Lung (tissue), 12 donors: ENCODE results near the gene NPFFR1. TPM values are rescaled to one million over a fixed set of nuclear protein-coding genes. Genes with fewer than 3 reads are reported as not detected.

Experiments used
- ATAC-seq: fragments of 200-7000 bp; cut with Tn5 transposase; one replicate; pipeline ENCODE4 v1.9.1; 2020; ENCODE audit warnings: moderate number of reproducible peaks; ENCODE audit not compliant: insufficient read depth, low FRiP score
- DNase-seq, 3 donors: peaks; one replicate each; pipeline ENCODE4 v3.0.0-alpha.2; 2013 to 2017
- H3K27ac ChIP-seq, 2 donors: one replicate each; pipeline ENCODE4 v1.5.1; 2013; ENCODE audit warnings: mild to moderate bottlenecking in 2 of 2, moderate library complexity in 2 of 2, control low read depth in 1 of 2, inconsistent platforms in 1 of 2, low read depth in 1 of 2, low read length in 1 of 2
- H3K27me3 ChIP-seq, 3 donors: one replicate each; pipeline ENCODE4 v1.5.1; 2013; ENCODE audit warnings: low read length in 2 of 3; ENCODE audit not compliant: control insufficient read depth in 3 of 3, insufficient read depth in 3 of 3
- H3K36me3 ChIP-seq, 4 donors: one replicate each; pipeline ENCODE4 v1.5.1; 2013; ENCODE audit warnings: low read length in 4 of 4, mild to moderate bottlenecking in 1 of 4, moderate library complexity in 1 of 4; ENCODE audit not compliant: control insufficient read depth in 4 of 4, insufficient read depth in 4 of 4
- H3K4me1 ChIP-seq, 5 donors: one replicate each; pipeline ENCODE4 v1.5.1; 2013; ENCODE audit warnings: low read length in 5 of 5, mild to moderate bottlenecking in 2 of 5, moderate library complexity in 1 of 5; ENCODE audit not compliant: control insufficient read depth in 5 of 5, insufficient read depth in 5 of 5
- H3K4me3 ChIP-seq: one replicate; pipeline ENCODE4 v1.5.1; 2013; ENCODE audit warnings: mild to moderate bottlenecking, control low read depth, moderate library complexity
- H3K9ac ChIP-seq, 2 donors: one replicate each; pipeline ENCODE4 v1.5.1; 2013; ENCODE audit warnings: low read length in 2 of 2, control low read depth in 1 of 2; ENCODE audit not compliant: insufficient read depth in 1 of 2
- H3K9me3 ChIP-seq, 4 donors: one replicate each; pipeline ENCODE4 v1.5.1; 2013; ENCODE audit warnings: low read length in 3 of 4, mild to moderate bottlenecking in 1 of 4, moderate library complexity in 1 of 4; ENCODE audit not compliant: control insufficient read depth in 4 of 4, insufficient read depth in 3 of 4
- CTCF ChIP-seq: IDR thresholded peaks from 2 replicates; pipeline ENCODE4 v1.5.1; 2012; ENCODE audit warnings: mild to moderate bottlenecking; ENCODE audit errors: control extremely low read depth, extremely low read depth
- WGBS, 2 donors: extraction: QIAGEN DNeasy Blood & Tissue Kit; methylation state at CpG; one replicate each; pipeline ENCODE4 v1.1.7; 2013; 5-methylcytosine and 5-hydroxymethylcytosine counted together
- polyA plus RNA-seq, 2 donors: library from polyadenylated mRNA; stranded (reverse); fragments of 200-250 nt; gene quantifications; one replicate each; pipeline ENCODE4 v1.2.1, GENCODE V29; 2013
- total RNA-seq, 2 donors: library from RNA; depleted of rRNA in 1 of 2; stranded (reverse); fragments of >200 nt in 1 of 2; gene quantifications; one replicate each; pipeline ENCODE4 v1.2.1, GENCODE V29; 2014 to 2021
- donor health status: control.
- donor health status: control.
- donor health status: Bipolar disorder and iron deficiency.
- donor health status: healthy.
- donor health status: DM: yes; HTN: yes; CAD: no.

The NPFFR1 gene
- total and polyA plus RNA-seq, 4 donors = 0.12 to 2.2 (median 0.14) TPM

- H3K36me3 ChIP-seq = no peaks in the 10 kb centered on the region
- WGBS, 2 donors = 15 to 27% methylated on average over 12 of the region's 12 CpGs
- H3K27me3 ChIP-seq = no peaks in the 10 kb centered on the region
- no peak overlapping the region for H3K4me3 ChIP-seq
- H3K9me3 ChIP-seq = no peaks in the 10 kb centered on the region
- peak overlapping the region; percentile 50 to 72 for H3K27ac ChIP-seq
- ATAC-seq (peak; percentile 95), DNase-seq (peak; percentile 15 to 60 (median 40))
- peaks cover 0 to 10% (median 0%) of the 10 kb centered on the region in 5 donors for H3K4me1 ChIP-seq
- no peak for TF ChIP-seq CTCF
- no peak overlapping the region for H3K9ac ChIP-seq
These were observed 12.6 kb upstream of the NPFFR1 start for GRCh38 chr10:70296406-70296899.

DNA sequence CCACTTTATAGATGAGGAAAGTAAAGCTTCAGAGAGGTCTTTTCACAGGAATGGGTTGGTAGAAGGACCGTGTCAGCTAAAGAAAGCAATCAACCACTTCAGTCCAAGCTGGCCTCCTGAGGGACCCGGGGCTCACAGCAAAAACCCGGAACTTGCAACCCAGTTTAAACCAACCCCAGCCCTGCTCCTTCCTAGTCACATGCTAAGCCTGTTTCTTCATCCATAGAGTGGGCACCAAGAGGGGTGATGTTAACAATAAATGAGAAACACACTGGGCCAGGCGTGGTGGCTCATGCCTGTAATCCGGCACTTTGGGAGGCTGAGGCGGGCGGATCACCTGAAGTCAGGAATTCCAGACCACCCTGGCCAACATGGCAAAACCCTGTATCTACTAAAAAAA, 12.1 kb upstream of the NPFFR1 start:
- Histone ChIP-seq H3K27ac (peak overlapping the region; percentile 50 to 72), H3K4me3 (no peak overlapping the region), H3K9me3 (no peaks in the 10 kb centered on the region), H3K4me1 (peaks cover 0 to 10% (median 0%) of the 10 kb centered on the region in 5 donors), H3K27me3 (no peaks in the 10 kb centered on the region), H3K9ac (no peak overlapping the region), H3K36me3 (no peaks in the 10 kb centered on the region)
- 61 to 84% methylated on average over 7 of the region's 7 CpGs for WGBS, 2 donors
- no peak for ATAC-seq
- no peak for TF ChIP-seq CTCF
- no peak for DNase-seq

DNA sequence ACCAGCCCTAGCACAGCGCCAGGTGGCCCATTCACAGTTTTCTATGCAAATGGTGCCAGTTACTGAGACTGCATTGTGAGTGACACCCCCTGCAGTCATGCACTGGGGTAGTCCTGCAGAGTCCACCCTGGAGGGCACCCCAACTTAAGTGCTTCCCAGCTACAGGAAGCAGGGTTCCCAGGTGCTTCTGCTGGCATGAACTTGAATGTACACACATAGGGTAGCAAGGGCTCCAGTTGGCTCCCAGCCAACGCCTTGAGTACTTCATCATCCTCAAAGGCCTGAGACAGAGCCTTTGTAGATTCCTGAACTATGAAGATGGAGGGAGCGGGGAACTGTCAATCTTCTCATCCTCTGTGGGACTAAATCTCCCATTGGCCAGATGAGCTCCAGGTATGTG, 11.5 kb upstream of the NPFFR1 start:
- Histone ChIP-seq H3K9ac (no peak overlapping the region), H3K9me3 (no peaks in the 10 kb centered on the region), H3K27me3 (no peaks in the 10 kb centered on the region), H3K27ac (peak overlapping the region in 1 of 2 donors; percentile 50), H3K36me3 (no peaks in the 10 kb centered on the region), H3K4me1 (peaks cover 0 to 10% (median 0%) of the 10 kb centered on the region in 5 donors), H3K4me3 (no peak overlapping the region)
- 86 to 95% methylated on average over 3 of the region's 3 CpGs for WGBS, 2 donors
- DNase-seq (peak in 1 of 3 donors; percentile 45), ATAC-seq (no peak)
- TF ChIP-seq CTCF = no peak
